HG03378 (cell line): ENCODE measurements around the gene INMT.

Experiments used
- ATAC-seq: cut with Tn5 transposase; IDR thresholded peaks from one replicate; pipeline ENCODE4 v1.9.1; 2021; ENCODE audit warnings: mild to moderate bottlenecking, moderate library complexity; ENCODE audit not compliant: unreplicated experiment

Gene INMT

DNA sequence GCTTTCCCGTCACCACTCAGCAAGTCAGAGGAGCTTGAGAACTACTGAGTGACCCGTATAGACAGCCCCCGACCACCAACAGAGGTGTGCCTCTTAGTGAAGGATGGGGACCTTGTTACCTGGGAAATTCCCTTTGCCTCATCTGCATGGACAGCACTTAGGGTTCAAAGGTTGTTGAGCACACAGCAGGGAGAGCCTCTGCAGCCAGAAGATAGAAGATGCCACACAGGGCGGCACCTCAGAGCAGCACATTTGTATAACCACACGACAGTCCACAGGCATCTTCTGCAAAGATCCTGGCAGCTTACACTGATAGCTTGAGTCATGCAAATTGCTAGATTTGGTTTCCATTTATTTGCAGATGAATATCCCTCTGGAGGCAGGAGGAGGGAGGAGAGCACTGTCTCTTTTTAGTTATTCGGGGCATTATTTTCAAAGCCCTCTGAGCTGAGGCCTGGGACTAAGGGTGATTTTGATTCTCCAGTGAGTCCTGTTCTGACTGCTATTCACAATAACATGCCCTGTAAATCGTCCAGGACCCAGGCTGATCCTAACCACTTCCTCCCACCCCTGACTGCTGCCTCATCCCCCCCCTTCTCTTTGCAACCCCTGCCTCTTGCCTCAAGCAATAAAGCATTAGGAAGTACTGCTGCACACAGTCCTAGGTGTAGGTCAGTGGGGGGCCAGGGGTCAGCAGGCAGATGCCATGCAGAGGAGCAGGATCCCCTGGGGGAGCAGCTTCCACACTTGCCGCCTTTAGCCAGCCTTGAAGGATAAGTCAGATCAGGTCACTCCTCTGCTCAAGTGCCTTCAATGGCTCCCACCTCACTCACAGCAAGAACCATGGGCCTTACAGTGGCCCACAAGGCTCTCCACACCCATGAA lies 24.6 kb upstream of the INMT start:
- ATAC-seq, result no peak

DNA sequence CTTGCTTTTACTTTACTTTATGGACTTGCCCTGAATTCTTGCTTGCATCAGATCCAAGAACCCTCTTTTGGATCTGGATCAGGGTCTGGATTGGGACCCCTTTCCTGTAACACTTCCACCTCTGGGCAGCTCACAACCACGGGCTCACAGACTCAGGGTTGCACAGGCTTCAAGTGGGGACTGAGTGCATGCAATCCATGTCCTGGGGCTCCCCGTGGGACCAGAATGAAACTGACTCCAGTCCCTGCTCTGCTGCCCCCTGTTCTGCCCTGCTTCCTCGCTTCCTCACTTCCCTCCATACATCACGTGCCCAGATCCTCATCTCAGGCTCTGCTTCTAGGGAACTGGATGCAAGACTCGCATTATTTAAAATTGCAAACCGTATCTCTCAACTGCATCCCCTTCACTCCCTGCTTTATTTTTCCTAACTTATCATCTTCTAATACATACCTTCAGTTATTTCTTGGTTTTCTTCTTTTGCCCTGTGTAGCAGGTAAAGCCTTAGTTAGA lies 23.3 kb upstream of the INMT start:
- no peak for ATAC-seq

DNA sequence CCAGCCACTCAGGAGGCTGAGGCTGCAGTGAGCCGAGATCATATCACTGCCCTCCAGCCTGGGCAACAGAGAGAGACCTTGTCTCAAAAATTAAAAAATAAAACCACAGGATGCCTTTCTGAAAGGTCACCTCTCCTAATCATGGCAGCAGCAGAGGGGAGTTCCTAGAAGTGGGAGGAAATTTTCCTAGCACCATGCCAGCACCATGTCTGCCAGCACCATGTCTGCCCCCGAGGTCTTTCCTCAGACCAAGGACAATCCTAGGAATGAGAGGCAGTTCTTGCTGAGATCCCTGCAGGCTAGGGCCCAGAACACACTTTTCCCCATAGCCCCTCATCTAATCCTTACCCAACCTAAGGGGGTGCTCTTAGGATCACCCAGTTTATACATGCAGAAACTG lies 22.3 kb upstream of the INMT start:
- no peak for ATAC-seq

DNA sequence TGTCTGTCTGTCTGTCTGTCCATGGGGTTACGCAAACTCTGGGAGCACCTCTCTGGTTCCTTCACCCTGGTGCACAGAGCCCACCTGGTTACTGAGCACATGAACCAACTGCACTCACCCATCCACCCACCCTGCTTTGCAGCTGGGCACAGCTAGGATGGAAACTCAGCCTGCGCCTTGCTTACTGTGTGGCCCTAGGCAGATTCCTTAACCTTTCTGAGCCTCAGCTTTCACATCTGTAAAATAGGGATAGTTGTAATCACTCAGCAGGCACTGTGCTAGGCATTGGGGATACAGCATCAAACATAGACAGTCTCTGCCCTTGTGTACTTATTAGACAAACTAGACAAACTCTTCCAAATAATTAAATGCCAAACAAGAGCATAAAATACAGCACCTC lies 21.8 kb upstream of the INMT start:
- no peak for ATAC-seq

DNA sequence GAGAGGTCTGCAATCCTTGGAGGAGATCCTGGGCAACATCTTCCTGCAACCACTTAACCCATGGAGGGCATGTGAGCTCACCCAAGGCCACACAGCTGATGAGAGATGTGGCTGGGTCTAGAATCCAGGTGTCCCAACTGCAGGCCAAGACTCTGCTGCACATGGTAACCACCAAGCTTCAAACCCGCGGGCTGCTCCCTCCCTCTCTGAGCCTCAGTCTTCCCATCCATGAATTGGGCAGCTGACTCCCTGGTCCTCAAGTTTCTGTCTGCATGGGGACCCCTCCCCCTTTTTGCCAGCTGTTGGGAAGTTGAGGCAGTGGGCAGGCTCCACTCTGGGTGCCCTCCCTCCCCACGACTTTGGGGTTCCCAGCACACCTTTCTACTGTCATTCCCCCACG lies 20.9 kb upstream of the INMT start:
- ATAC-seq, result no peak

DNA sequence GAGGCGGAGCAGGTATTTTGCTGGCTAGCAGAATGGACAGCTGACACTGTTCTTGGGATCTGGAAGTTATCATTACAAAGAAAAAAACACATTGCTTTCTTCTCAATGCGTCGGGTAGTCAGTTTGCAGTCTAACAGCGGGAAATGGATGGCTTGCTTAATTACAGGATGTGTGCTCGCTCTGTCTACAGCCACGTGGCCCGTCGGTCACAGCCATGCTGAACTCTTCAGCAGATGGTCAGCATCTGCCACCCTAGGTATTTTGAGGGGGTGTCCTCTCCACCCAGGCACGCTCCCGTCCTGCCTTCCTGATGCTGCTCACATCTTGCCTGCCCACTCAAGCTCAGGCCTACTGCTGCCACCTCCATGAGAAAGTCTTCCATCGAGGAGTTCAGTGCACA lies 20.4 kb upstream of the INMT start:
- no peak for ATAC-seq

DNA sequence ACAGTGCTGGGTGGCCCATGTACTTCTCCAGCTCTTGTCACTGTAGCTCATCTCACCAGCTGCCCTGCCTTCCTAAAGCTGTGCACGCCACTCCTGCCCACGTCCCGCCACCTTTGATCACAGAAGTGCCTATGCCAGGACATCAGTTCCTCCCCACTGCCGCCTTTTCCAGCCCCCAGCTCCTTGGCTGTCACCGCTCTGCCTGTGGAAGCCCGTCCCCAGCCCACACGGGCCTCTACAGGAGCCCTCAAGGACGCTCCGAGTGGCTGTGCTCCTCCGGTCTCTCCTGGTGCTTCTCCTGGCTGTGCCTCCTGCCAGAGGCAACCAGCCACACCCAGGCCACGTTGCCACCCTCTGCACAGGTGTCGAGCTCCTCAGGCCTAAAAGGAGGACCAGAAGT lies 19.3 kb upstream of the INMT start:
- ATAC-seq, result no peak

DNA sequence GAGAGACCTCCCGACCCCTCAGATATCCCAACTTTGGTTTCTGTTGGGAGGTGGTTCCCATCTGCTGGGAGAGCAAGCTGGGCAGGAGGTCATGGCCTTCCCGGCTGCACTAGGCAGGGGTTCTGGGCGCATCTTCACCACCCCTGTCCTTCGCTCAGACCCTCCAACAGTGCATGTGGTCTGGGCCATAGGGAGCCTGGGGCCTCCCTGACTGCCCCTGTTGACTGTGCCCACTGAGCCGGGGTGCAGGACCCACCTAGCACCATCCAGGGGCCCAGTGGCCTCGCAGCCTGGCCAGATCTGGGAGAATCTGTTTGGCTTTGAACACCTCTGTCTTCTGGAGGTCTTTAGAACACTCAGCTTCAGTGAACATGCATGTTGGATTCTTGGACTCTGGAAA lies 18.7 kb upstream of the INMT start:
- ATAC-seq, result no peak

DNA sequence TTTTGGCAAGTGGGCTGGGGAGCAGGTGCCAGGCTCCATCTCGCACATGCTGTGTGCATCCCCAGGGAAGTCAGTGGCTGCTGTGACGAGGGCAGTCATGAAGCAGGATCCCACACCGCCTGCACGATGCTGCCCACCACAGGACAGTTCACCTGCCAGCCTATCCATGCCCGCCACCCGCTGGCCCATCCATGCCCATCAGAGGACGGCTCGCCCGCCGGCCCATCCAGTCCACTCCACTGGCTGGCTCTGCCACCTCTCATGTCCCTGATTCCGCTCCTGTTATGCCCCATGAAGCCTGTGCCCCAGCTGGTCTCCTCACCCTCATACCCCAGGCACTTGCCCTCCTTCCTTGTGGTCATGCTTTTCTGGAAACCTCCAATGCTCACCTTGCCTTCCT lies 18.2 kb upstream of the INMT start:
- no peak for ATAC-seq

DNA sequence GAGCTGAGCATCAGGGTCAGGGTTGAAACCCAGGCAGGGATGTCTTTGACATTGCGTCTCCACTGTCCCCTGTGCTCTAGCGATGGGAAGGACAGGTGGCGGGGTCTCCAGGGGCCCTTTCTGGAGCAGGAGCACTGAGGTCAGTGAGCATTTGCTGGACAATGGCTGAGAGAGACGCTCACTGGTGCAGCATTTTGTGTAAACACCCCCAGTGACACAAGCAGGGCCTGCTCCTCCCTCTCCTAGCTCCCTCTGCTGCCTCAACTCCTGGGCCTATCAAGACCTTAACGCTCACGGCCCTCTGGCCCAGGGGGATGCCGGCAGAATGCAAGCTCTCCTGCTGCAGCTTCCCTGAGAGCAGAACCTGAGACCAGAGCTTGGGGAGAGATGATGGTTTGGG lies 17.4 kb upstream of the INMT start:
- no peak for ATAC-seq

DNA sequence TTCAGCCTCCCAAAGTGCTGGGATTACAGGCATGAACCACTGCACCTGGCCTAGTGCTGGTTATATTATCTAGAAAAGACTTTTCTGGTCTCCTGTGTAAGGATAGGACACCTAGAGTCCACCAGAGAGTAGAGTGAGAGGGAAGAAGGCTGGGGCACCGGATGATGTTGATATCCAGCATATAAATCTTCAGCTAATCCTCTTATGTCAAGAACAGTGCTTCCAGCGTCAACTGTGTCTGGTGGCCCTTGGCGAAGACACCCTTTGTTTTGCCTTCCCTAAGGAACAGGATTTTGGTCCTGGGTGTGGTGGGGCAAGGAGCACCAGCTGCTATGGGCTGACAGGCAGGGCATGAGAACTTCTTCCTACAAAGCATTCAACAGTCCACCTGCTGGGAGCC lies 16.3 kb upstream of the INMT start:
- no peak for ATAC-seq

DNA sequence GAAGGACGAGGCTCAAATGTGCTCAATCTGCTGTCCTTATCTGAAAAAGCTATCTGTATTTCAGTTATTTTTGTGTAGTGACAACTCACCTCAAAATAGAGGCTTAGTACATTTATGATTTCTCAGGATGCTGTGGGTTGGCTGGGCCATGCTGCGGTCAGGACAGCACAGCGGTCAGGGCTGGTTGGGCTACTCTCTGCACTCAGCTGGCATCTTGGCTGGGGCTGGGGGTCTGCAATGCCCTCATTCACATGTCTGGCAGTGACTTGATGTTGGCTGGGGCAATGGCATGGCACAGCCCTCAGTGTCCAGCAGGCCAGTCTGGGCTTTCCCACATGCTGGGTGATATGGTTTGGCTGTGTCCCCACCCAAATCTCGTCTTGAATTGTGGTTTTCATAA lies 15.6 kb upstream of the INMT start:
- ATAC-seq, result no peak

DNA sequence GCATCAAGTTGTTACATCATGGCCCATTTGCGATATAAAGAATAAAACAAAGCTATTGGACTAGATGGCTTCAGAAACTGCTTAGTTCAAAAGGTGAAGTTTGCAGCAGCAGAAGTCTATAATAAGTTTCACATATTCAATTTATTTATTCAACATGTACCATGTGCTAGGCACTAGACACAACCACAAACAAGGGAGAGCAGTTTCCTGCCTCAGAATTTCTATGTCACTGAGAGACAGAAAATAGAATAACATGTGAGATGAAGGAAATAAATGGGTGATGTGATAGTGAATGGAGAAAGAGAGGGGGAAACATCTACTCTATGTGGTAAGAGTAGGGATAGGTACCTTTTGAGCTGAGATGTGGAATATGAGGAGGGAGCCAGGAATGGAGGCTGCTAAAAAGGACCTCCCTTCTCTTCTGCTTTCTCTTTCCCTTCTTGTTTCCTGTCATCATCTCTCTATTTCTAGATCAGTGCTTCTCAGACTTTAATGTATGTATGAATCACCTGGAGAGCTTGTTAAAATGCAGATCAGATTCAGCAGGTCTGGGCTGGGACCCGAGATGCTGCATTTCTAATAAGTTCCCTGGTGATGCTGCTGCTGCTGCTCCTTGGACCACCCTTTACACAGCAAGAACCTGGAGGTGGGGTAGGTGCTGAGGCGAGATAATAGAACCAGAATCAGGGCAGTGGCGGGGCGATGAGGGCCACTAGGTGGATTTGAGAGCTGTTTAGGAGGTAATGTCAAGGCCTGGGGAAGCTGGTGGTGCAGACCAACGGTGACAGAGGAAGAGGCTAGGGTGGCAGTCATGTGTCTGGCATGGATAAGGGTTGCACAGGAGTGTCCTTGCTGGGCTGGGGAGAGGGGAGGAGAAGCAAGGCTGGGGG lies 13.7 kb upstream of the INMT start:
- no peak for ATAC-seq

DNA sequence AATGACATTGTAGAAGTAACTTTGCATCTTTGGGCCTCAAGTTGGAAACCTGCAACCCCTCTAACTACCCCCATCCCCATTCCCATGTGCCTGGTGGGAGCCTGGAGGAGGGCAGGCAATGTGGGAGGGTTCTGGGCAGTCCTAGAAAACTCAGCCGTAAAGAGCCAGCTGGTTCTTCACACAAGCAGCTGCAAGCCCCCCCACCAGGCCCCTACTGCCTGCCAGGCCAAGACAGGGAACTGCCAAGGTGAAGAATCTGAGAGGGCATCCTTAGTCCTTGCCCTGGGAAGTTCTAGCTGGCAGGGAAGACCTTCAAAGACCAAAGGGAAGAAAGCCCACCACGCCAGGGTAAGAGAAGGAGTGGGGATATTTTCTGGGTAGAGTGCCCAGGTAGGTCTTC lies 12.2 kb upstream of the INMT start:
- no peak for ATAC-seq

DNA sequence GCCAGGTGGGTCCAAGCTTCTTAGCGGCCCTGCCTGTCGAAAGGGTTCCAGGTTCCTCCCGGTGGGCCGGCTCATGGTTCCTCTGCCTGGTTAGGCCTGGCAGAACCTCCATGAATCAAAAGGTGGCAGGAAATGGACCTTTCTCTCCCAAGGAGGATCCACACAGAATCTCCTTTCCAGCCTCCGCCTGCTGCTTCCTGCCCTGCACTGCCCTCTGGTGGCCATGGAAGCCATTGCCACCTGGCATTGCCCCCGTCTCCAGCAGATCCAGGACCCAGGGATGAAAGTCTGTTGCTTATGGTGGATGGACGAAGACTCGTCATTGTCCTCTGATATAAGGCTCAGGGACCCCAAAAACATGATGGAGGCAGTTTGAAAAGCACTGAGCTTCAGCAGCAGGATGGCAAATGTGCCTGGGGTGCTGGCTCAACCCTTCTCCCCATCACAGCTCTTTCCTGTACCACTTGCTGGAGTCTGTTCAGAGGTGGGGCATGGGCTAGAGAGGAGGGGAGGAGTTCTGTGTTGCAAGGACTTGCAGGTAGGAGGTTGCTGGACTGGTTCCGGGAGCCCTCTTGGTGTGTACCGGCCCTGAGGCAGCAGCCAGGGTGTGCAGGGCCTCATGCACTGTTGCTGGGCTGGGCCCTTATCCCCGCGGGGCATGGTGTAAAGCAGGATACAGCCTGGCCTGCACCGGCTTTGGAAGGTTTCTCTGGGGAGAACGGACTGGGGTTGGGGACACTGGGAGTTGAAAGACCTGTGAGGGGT lies 11.3 kb upstream of the INMT start:
- ATAC-seq, result peak; percentile 57

DNA sequence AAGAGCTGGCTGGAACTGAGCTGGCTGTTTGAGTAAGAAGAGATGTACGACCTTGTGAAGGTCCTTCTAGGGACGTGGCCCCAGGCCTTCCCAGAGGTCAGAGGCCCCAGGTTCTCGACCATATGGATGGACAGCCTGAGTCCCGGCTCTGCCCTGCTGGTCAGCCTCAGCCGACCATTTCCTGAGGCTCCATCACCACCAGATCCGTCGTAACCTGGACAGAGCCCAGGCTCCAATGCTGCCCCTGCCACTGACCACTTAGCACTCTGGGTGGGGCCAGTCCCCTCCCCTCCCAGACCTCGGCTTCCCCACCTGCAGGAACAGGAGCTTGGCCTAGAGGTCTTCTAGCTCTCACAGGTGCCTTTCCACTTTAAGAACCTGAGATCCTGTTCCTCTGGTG lies 10.6 kb upstream of the INMT start:
- ATAC-seq, result no peak

DNA sequence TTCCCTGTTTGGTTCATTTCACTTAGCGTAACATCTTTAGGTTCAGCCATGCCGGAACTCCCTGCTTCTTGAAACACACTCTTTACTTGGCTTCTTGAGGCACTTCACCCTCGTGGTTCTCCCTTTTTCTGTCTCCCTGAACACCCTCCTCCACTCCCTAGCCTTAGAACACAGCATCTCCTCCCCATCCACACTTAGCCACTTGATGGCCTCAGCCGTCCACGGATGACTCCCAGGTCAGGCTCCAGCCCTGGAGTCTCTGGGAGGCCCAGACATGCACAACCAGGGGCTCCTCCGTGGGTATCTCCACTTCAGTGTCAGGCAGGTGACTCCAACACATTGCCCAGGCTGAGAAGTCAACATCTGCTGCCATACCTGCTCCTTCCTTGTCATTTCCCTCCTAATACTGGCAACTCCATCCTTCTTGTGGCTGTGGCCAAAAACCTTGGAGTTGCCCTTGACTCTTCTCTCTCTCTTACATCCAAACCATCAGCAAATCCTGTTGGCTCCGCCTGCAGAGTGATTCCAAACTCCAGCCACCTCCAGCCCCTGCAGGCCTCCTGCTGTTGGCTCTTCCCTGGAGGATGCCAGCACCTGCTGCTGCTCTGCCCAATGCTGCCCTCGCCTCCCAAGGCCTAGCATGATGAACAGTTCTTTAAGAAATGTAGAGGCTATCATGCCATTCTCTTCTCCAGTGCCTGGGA lies 8.4 kb upstream of the INMT start:
- no peak for ATAC-seq

DNA sequence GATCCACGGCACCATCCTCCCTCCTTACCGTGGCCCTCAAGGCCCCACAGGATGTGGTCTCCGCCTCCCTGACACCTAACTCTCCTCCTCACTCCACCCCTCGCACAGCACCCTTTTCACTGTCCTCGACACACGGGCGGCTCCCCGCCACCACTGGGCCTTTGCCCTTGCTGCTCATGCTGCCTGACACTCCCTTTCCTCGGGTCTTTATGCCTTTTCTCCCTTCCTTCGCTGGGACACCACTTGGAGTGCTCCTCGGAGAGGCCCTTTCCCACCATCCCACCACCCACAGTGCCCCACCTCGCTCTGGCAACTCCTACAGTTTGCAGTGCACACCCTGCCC lies 7.9 kb upstream of the INMT start:
- no peak for ATAC-seq

DNA sequence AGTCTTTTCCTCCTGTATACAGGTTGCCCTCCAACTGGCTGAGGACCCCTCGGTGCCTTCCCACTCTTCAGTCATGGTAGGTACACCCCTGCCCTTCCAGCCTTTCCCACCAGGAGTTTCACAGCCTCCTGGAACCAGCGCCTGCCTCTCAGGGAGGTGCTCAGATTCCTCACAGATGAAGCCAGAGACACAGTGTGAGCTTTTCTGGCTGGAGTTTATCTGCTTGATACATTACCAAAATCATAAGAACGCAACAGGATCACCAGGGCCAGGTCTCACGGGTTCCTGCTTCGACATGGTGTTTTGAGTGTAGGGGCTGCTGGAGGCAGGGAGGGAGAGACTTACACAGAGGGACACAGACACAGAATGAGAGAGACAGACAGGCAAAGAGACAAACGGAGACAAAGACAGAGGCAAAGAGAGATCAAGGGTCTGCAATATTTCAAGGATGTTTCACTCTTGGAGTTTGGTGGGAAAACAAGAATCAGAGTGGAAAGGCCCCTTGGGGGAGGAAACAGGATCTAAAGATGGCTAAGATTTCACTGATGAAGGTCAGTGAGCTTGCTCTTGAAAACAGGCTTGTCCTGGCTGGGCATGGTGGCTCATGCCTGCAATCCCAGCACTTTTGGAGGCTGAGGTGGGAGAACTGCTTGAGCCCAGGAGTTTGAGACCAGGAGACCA lies 6.5 kb upstream of the INMT start:
- no peak for ATAC-seq

DNA sequence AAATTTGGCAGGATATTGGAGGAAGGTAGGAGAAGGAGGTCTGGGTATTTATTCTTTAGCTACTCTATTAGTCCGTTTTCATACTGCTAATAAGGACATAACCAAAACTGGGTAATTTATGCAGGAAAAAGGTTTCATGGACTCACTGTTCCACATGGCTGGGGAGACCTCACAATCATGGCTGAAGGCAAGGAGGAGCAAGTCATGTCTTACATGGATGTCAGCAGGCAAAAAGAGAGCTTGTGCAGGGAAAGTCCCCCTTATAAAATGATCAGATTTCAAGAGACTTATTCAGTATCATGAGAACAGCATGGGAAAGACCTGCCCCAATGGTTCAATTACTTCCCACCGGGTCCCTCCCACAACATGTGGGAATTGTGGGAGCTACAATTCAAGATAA lies 1.9 kb upstream of the INMT start:
- no peak for ATAC-seq
